Lung (tissue), 12 donors: Measurements from ENCODE around the gene MEF2D. TPM values are rescaled to one million over a fixed set of nuclear protein-coding genes. Genes with fewer than 3 reads are reported as not detected.

ENCODE experiments used
- ATAC-seq: fragments of 200-7000 bp; cut with Tn5 transposase; one replicate; pipeline ENCODE4 v1.9.1; 2020; ENCODE audit warnings: moderate number of reproducible peaks; ENCODE audit not compliant: insufficient read depth, low FRiP score
- DNase-seq, 3 donors: peaks; one replicate each; pipeline ENCODE4 v3.0.0-alpha.2; 2013 to 2017
- H3K27ac ChIP-seq, 2 donors: one replicate each; pipeline ENCODE4 v1.5.1; 2013; ENCODE audit warnings: mild to moderate bottlenecking in 2 of 2, moderate library complexity in 2 of 2, control low read depth in 1 of 2, inconsistent platforms in 1 of 2, low read depth in 1 of 2, low read length in 1 of 2
- H3K27me3 ChIP-seq, 3 donors: one replicate each; pipeline ENCODE4 v1.5.1; 2013; ENCODE audit warnings: low read length in 2 of 3; ENCODE audit not compliant: control insufficient read depth in 3 of 3, insufficient read depth in 3 of 3
- H3K36me3 ChIP-seq, 4 donors: one replicate each; pipeline ENCODE4 v1.5.1; 2013; ENCODE audit warnings: low read length in 4 of 4, mild to moderate bottlenecking in 1 of 4, moderate library complexity in 1 of 4; ENCODE audit not compliant: control insufficient read depth in 4 of 4, insufficient read depth in 4 of 4
- H3K4me1 ChIP-seq, 5 donors: one replicate each; pipeline ENCODE4 v1.5.1; 2013; ENCODE audit warnings: low read length in 5 of 5, mild to moderate bottlenecking in 2 of 5, moderate library complexity in 1 of 5; ENCODE audit not compliant: control insufficient read depth in 5 of 5, insufficient read depth in 5 of 5
- H3K4me3 ChIP-seq: one replicate; pipeline ENCODE4 v1.5.1; 2013; ENCODE audit warnings: mild to moderate bottlenecking, control low read depth, moderate library complexity
- H3K9ac ChIP-seq, 2 donors: one replicate each; pipeline ENCODE4 v1.5.1; 2013; ENCODE audit warnings: low read length in 2 of 2, control low read depth in 1 of 2; ENCODE audit not compliant: insufficient read depth in 1 of 2
- H3K9me3 ChIP-seq, 4 donors: one replicate each; pipeline ENCODE4 v1.5.1; 2013; ENCODE audit warnings: low read length in 3 of 4, mild to moderate bottlenecking in 1 of 4, moderate library complexity in 1 of 4; ENCODE audit not compliant: control insufficient read depth in 4 of 4, insufficient read depth in 3 of 4
- CTCF ChIP-seq: IDR thresholded peaks from 2 replicates; pipeline ENCODE4 v1.5.1; 2012; ENCODE audit warnings: mild to moderate bottlenecking; ENCODE audit errors: control extremely low read depth, extremely low read depth
- WGBS, 2 donors: extraction: QIAGEN DNeasy Blood & Tissue Kit; methylation state at CpG; one replicate each; pipeline ENCODE4 v1.1.7; 2013; 5-methylcytosine and 5-hydroxymethylcytosine counted together
- polyA plus RNA-seq, 2 donors: library from polyadenylated mRNA; stranded (reverse); fragments of 200-250 nt; gene quantifications; one replicate each; pipeline ENCODE4 v1.2.1, GENCODE V29; 2013
- total RNA-seq, 2 donors: library from RNA; depleted of rRNA in 1 of 2; stranded (reverse); fragments of >200 nt in 1 of 2; gene quantifications; one replicate each; pipeline ENCODE4 v1.2.1, GENCODE V29; 2014 to 2021
- donor health status: control.
- donor health status: control.
- donor health status: Bipolar disorder and iron deficiency.
- donor health status: healthy.
- donor health status: DM: yes; HTN: yes; CAD: no.

The MEF2D gene
- total and polyA plus RNA-seq, 4 donors: 23.0 to 52.5 (median 23.1) TPM

DNA sequence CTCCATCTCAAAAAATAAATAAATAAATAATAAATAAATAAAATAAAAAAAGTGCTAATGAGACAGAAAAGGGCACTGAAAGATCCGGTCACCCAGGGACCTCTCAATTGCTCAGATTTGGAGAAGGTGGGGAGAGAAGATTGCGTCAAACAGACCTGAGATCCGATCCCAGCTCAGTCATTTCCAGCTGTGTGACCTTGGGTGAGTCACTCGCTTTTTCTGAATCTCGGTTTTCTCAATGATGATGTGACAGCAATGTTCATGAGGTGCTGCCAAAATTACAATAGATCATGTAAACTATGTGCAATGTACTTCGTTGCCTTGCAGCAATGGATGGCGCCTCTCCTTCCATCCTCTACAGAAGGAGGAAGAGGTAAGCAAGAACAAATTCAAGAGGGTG is 11.1 kb upstream of the MEF2D start:
- Histone ChIP-seq H3K27ac (no peak overlapping the region), H3K4me3 (no peak overlapping the region), H3K27me3 (no peaks in the 10 kb centered on the region), H3K9me3 (no peaks in the 10 kb centered on the region), H3K4me1 (peaks cover 5 to 21% (median 17%) of the 10 kb centered on the region in 5 donors), H3K36me3 (no peaks in the 10 kb centered on the region), H3K9ac (no peak overlapping the region)
- DNase-seq (no peak), ATAC-seq (no peak)
- TF ChIP-seq CTCF: no peak
- WGBS, 2 donors: 59 to 65% methylated on average over 7 of the region's 7 CpGs

- no peaks in the 10 kb centered on the region for H3K27me3 ChIP-seq
- no peak for ATAC-seq
- no peaks in the 10 kb centered on the region for H3K36me3 ChIP-seq
- peak overlapping the region; percentile 89 to 92 for H3K27ac ChIP-seq
- H3K4me3 ChIP-seq: no peak overlapping the region
- H3K9ac ChIP-seq: no peak overlapping the region
- peak; percentile 82 to 85 (median 82) for DNase-seq
- no peak for TF ChIP-seq CTCF
- no peaks in the 10 kb centered on the region for H3K9me3 ChIP-seq
- WGBS, 2 donors: 36 to 67% methylated on average over 13 of the region's 13 CpGs
- peaks cover 5 to 22% (median 19%) of the 10 kb centered on the region in 5 donors for H3K4me1 ChIP-seq
Measured at GRCh38 chr1:156510709-156511108, 10.1 kb upstream of the MEF2D start.

- WGBS, 2 donors: 89 to 94% methylated on average over 9 of the region's 9 CpGs
- no peak for DNase-seq
- no peaks in the 10 kb centered on the region for H3K9me3 ChIP-seq
- peaks cover 8 to 28% (median 21%) of the 10 kb centered on the region in 5 donors for H3K4me1 ChIP-seq
- H3K36me3 ChIP-seq: no peaks in the 10 kb centered on the region
- H3K27me3 ChIP-seq: no peaks in the 10 kb centered on the region
- no peak for ATAC-seq
- no peak for TF ChIP-seq CTCF
- H3K27ac ChIP-seq: peak overlapping the region; percentile 84 to 92
- H3K4me3 ChIP-seq: no peak overlapping the region
- H3K9ac ChIP-seq: no peak overlapping the region
Measured at GRCh38 chr1:156509424-156510034, 9.0 kb upstream of the MEF2D start.

- H3K27me3 ChIP-seq: no peaks in the 10 kb centered on the region
- 66 to 76% methylated on average over 2 of the region's 2 CpGs for WGBS, 2 donors
- TF ChIP-seq CTCF: no peak
- peaks cover 15 to 34% (median 27%) of the 10 kb centered on the region in 5 donors for H3K4me1 ChIP-seq
- H3K9ac ChIP-seq: no peak overlapping the region
- H3K9me3 ChIP-seq: no peaks in the 10 kb centered on the region
- ATAC-seq (no peak), DNase-seq (no peak)
- H3K27ac ChIP-seq: peak overlapping the region; percentile 84 to 92
- no peaks in the 10 kb centered on the region for H3K36me3 ChIP-seq
- H3K4me3 ChIP-seq: no peak overlapping the region
Measured at GRCh38 chr1:156508955-156509234, 8.3 kb upstream of the MEF2D start.
